Liver (tissue), 9 donors: ENCODE results near the gene GMDS. TPM values are rescaled to one million over a fixed set of nuclear protein-coding genes. Genes with fewer than 3 reads are reported as not detected.

Source experiments
- DNase-seq: peaks from one replicate; pipeline ENCODE4 v3.0.0-alpha.2; 2017; ENCODE audit warnings: low spot score
- H3K27ac ChIP-seq, 2 donors: one replicate each; pipeline ENCODE4 v1.7.0; 2013; ENCODE audit warnings: inconsistent platforms in 2 of 2, low read length in 2 of 2, control low read depth in 1 of 2, low read depth in 1 of 2, mild to moderate bottlenecking in 1 of 2
- H3K27me3 ChIP-seq, 4 donors: one replicate each; pipeline versions ENCODE4 v1.6.1 to v1.7.0; 2013; ENCODE audit warnings: low read length in 3 of 4, inconsistent platforms in 1 of 4, mild to moderate bottlenecking in 1 of 4, moderate library complexity in 1 of 4; ENCODE audit not compliant: control insufficient read depth in 4 of 4, insufficient read depth in 4 of 4
- H3K36me3 ChIP-seq, 4 donors: one replicate each; pipeline versions ENCODE4 v1.6.1 to v1.7.0; 2013; ENCODE audit warnings: low read length in 3 of 4, mild to moderate bottlenecking in 3 of 4, low read depth in 1 of 4, moderate library complexity in 1 of 4; ENCODE audit not compliant: control insufficient read depth in 4 of 4, insufficient read depth in 3 of 4
- H3K4me1 ChIP-seq, 4 donors: one replicate each; pipeline versions ENCODE4 v1.6.1 to v1.7.0; 2013; ENCODE audit warnings: low read length in 3 of 4, mild to moderate bottlenecking in 3 of 4, moderate library complexity in 1 of 4; ENCODE audit not compliant: control insufficient read depth in 4 of 4, insufficient read depth in 4 of 4
- H3K4me3 ChIP-seq, 3 donors: one replicate each; pipeline versions ENCODE4 v1.6.1 to v1.7.0; 2013; ENCODE audit warnings: low read length in 3 of 3, control low read depth in 1 of 3, low read depth in 1 of 3, mild to moderate bottlenecking in 1 of 3
- H3K9ac ChIP-seq, 2 donors: one replicate each; pipeline ENCODE4 v1.7.0; 2013; ENCODE audit warnings: low read length in 2 of 2, mild to moderate bottlenecking in 2 of 2, moderate library complexity in 2 of 2, control low read depth in 1 of 2, low read depth in 1 of 2
- H3K9me3 ChIP-seq, 4 donors: one replicate each; pipeline versions ENCODE4 v1.6.1 to v1.7.0; 2013; ENCODE audit warnings: low read length in 3 of 4; ENCODE audit not compliant: control insufficient read depth in 4 of 4
- GABPA ChIP-seq, 2 donors: IDR thresholded peaks in 1 of 2; conservative IDR thresholded peaks in 1 of 2; 2 replicates each; pipeline ENCODE4 v1.6.1; 2016; ENCODE audit warnings: antibody characterized with exemption in 2 of 2, mild to moderate bottlenecking in 1 of 2, moderate library complexity in 1 of 2
- HNF4G ChIP-seq: IDR thresholded peaks from 2 replicates; pipeline ENCODE4 v1.6.1; 2016; ENCODE audit warnings: antibody characterized with exemption
- JUND ChIP-seq, 2 donors: IDR thresholded peaks; 2 replicates each; pipeline ENCODE4 v1.6.1; 2016; ENCODE audit warnings: antibody characterized with exemption in 2 of 2
- MAX ChIP-seq: IDR thresholded peaks from 2 replicates; pipeline ENCODE4 v1.6.1; 2016; ENCODE audit warnings: antibody characterized with exemption
- REST ChIP-seq: IDR thresholded peaks from 2 replicates; pipeline ENCODE4 v1.6.1; 2016; ENCODE audit warnings: antibody characterized with exemption, mild to moderate bottlenecking
- SP1 ChIP-seq: IDR thresholded peaks from 2 replicates; pipeline ENCODE4 v1.6.1; 2018; ENCODE audit warnings: antibody characterized with exemption, mild to moderate bottlenecking
- ZBTB33 ChIP-seq: IDR thresholded peaks from 2 replicates; pipeline ENCODE4 v1.6.1; 2016; ENCODE audit warnings: antibody characterized with exemption
- WGBS: extraction: QIAGEN DNeasy Blood & Tissue Kit; methylation state at CpG from one replicate; pipeline ENCODE4 v1.1.7; 2013; 5-methylcytosine and 5-hydroxymethylcytosine counted together
- polyA plus RNA-seq, 2 donors: library from polyadenylated mRNA; stranded (reverse) in 1 of 2; unstranded in 1 of 2; fragments of 200-250 nt in 1 of 2; fragments of >200 nt in 1 of 2; fragmentation: Nextera tagmentation in 1 of 2; extraction: Ambion mirVana in 1 of 2; gene quantifications; one replicate each; pipeline versions ENCODE4 v1.2.1 to v1.2.3, GENCODE V29; 2013 to 2015
- total RNA-seq, 2 donors: library from RNA; depleted of rRNA; stranded (reverse); fragments of >200 nt; gene quantifications; one replicate each; pipeline ENCODE4 v1.2.3, GENCODE V29; 2014
- donor health status: healthy.
- donor health status: healthy.
- donor health status: healthy.
- donor health status: healthy.
- donor health status: healthy.

The GMDS gene
- total and polyA plus RNA-seq, 4 donors: 3.5 to 15.6 (median 13.0) TPM

- no peaks in the 10 kb centered on the region for H3K9me3 ChIP-seq
- H3K9ac ChIP-seq: no peak overlapping the region
- no peaks in the 10 kb centered on the region for H3K36me3 ChIP-seq
- no peaks in the 10 kb centered on the region for H3K4me1 ChIP-seq
- H3K27me3 ChIP-seq: no peaks in the 10 kb centered on the region
- DNase-seq: no peak
- H3K27ac ChIP-seq: no peak overlapping the region
- TF ChIP-seq JUND (IDR thresholded peaks at IDR 0.05) (no peak), REST (no peak)
- WGBS: 76% methylated on average over 14 of the region's 14 CpGs
- no peak overlapping the region for H3K4me3 ChIP-seq
Observed at GRCh38 chr6:1584996-1585668, 660.3 kb downstream of the GMDS start.

- H3K27ac ChIP-seq: no peak overlapping the region
- no peaks in the 10 kb centered on the region for H3K36me3 ChIP-seq
- no peaks in the 10 kb centered on the region for H3K4me1 ChIP-seq
- 86% methylated on average over 5 of the region's 5 CpGs for WGBS
- TF ChIP-seq HNF4G: no peak
- no peak for TF ChIP-seq GABPA (IDR thresholded peaks at IDR 0.05 in 1 of 2, conservative IDR thresholded peaks at IDR 0.05 in 1 of 2)
- no peak overlapping the region for H3K9ac ChIP-seq
- H3K9me3 ChIP-seq: no peaks in the 10 kb centered on the region
- H3K27me3 ChIP-seq: no peaks in the 10 kb centered on the region
- H3K4me3 ChIP-seq: no peak overlapping the region
- DNase-seq: no peak
Observed at GRCh38 chr6:1584146-1584545, 661.3 kb downstream of the GMDS start.

GRCh38 chr6:1581120-1581991 is 664.0 kb downstream of the GMDS start:
- Histone ChIP-seq H3K27me3 (no peaks in the 10 kb centered on the region), H3K9me3 (no peaks in the 10 kb centered on the region)
- no peak for TF ChIP-seq MAX
- no peak for TF ChIP-seq ZBTB33
- TF ChIP-seq REST: no peak
- no peak for TF ChIP-seq SP1

More at GRCh38 chr6:1581120-1581991, 664.0 kb downstream of the GMDS start:
- Histone ChIP-seq H3K36me3 (no peaks in the 10 kb centered on the region), H3K9ac (no peak overlapping the region), H3K4me1 (no peaks in the 10 kb centered on the region), H3K27ac (no peak overlapping the region), H3K4me3 (no peak overlapping the region)
- WGBS: 90% methylated on average over 31 of the region's 31 CpGs
- DNase-seq: no peak
